ENCODE data around the gene CFAP99.
A peak's percentile ranks its signal among the peaks of the same experiment; 100 is the strongest.
"Not testable (repeated sequence)": the region's sequence is repeated elsewhere in the genome, so short reads cannot be mapped to it uniquely, and the experiment has no call there.

The CFAP99 gene
- 0 reads per million in 2 donors for total RNA-seq

DNA sequence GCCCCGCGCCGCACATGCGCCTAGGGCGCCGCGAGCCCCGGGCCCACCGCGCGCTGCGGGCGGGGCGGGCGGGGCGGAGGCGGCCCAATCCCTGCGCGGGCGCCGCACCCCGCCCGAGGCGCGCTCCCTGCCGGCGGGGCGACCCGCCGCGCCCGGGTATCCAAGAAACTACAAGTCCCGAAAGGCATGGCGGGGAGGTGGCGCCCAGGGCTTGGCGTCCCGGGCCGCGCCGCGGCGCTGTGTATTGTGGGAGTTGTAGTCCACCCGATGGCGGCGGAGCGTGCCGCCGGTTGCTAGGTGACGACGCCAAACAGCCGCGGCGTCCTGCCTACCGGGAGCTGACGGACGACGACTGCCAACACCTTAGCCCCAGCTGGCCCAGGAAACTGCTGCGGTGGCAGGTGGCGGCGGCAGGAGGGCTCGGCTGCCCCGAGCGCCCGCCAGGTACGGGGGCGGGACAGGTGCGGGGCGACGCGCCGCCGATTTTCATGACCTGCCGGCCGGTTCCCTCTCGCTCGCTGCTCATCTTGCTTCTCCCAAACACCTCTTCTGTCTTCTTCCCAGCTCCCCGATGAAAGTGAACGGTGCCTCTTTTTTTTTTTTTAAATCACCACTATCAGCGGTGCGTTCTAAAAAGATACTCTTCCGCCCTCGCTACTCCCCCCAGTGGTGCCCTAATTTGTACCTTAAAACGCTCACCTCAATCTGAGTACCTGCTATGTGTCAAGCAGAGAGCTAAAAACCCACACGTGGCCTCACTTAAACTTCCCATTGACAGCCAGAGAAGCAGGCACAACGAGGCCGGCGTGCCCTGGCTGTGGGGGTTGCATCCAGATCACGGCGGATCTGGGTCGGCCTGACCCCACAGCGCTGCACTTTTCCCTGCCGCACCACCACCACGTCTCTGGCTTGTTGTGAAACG, at the start of gene CFAP99:
Gene CFAP99 (plus strand): TSS at position 306 of the 922 bp plus-strand sequence.
- peak; percentile 95 to 99 (median 98) for DNase-seq

DNA sequence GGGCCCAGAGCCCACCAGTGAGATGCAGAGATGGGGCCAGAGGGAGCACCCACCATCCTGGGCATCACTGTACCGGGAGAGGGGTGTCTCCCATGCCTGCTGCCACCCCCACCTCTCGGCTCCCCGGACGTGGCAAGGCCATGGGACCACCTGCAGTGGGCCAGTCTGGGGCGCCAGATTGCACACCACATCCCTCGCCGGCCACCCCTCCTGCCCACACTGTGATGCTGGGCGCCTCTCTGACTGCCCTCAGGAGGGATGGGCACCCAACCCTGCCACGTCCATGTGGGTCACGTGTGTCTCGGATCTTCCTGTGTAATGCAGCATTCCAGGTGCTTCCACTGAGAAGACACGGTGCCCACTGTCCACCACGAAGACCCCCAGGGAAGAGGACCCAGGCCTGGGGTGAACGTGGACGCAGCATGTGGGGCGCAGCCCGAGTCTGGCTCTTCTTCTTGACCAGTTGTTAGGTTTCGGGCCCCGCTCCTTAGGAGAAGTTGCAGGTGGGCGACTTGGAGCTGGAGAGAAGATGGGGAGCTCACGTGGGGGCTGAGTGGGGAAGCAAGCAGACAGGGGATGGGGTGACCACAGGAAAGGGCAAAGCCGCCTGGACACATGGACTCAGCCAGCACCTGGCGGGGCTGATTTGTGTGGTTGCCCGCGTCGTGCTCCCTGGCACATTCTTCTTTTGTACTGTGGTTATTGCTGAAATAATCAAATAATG, 48.0 kb upstream of the CFAP99 start:
- DNase-seq: no peak

DNA sequence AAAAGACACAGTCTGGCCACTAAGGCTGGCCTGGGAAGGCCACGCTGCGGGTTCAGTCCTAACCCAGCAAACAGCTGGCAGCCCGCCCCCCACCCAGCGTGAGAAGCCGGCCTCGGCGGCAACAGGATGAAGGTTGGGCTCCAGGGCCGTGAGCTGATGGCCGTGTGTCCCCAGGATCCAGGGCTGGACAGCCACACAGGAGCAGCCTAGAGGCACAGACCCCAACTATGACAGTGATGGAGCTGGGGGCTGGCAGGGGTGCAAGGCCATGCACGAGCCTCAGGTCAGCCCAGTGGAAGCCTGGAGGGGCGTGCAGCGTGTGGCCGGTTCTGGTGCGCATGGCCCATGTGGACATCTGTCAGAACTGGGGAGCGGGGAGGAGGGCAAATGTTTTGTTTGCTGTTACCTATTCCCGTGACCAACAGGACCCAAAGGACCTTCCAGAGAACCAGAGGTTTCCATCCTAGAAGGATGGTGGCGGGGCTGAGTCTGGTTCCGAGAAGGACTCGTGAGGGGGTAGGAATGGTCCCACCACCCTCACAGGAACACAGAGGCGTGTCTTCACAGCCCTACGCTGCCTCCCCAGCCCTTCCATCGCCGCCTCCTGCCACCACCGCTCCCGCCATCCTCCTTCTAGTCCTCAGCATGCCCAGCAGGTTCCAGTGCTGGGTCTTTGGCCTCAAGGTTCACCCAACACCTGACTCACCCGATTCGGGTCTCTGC, 46.8 kb upstream of the CFAP99 start:
- no peak for DNase-seq

DNA sequence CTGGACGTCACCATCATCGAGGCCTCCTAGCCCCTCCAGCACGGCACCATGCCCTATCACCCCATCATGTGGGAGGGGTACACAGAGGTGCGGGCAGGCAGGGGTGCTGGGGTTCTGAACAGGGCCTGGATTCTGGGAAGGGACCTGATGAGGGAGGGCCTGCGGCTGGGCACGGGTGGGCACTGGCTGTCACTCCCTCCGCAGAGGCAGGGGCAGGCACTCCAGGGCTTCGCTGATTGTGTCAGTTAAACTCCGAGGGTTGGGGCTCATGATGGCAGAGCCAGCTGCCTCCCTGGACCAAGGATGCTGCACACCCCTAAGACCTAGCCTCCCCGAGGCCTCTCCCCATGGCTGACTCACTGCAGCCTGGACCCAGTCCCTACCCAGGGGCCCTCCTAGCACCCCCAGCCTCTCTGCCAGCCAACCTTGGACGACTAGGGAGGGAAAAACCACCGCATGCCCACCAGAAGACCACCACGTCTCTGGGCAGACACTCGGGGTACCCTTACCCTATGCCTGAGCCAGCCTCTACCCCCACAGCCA, 46.2 kb upstream of the CFAP99 start:
- DNase-seq: no peak

DNA sequence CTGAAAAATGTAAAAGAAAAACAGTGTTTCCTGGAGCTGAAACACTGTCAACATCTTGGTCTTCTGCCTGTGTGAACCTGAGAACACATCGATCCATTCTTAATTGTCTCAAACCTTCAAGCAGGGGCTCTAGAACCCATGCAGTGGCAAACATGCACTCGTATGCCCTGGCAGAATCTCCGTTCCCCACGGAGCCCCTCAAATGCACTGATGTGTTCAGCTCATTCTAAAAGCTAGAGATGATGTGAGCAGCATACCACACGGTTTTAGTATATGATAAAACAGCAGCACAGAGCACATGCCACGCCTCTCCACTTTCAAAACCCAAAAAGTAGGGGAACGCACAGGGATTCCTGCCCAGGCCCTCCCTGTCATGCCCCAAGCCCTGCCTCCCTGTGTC, 45.2 kb upstream of the CFAP99 start:
- no peak for DNase-seq

DNA sequence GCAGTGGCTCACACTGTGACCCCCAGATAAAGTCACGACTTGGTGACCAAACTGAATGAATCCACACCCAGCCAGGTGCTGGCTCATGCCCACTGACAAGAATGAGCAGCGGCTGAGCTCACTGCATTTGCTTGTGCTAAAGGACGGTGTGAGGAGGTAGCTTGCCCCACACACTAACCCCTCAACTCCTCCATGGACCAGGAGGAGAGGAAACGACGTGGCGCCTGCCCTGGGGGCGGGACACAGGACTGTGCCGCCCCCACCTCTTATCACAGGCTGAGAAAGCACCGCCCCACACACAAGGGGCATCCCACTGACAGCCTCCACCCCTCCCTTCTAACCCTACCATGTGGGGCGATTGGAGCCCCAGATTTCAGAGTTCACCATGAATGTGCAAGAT, 43.3 kb upstream of the CFAP99 start:
- no peak for DNase-seq

DNA sequence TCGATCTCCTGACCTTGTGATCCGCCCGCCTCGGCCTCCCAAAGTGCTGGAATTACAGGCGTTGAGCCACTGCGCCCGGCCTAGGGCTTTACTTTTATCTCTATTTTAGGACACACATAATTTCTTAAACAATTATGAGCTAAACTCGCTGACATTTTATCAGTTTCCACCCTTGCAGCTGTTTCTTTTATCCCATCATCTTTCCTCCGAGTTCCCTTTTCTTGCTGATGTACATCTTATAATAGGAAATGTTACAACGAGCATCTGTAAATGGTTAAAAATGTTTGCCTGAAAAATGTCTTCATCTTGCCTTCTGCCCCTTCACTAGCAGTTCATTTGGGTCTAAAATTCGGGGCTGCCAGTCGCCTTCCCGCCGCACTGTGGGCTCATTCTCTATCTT, 41.5 kb upstream of the CFAP99 start:
- DNase-seq: no peak

DNA sequence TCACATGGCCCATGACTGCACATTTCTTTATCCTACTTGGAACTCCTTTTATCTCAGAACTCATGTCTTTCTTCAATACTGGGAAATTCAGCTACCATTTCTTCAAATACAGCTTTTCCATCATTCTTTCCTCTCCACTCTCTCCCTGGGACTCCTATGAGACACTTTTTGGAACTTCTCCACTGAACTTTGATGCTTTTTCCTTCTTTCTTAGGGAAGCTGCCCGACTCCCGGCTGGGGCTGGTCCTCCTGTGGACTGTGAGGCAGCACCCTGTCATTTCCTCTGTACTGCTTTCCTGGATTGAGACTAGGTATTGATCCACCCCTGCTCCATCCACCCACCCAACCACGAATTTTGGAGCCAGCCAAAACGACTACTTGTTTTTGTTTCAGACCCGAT, 40.4 kb upstream of the CFAP99 start:
- DNase-seq: no peak

DNA sequence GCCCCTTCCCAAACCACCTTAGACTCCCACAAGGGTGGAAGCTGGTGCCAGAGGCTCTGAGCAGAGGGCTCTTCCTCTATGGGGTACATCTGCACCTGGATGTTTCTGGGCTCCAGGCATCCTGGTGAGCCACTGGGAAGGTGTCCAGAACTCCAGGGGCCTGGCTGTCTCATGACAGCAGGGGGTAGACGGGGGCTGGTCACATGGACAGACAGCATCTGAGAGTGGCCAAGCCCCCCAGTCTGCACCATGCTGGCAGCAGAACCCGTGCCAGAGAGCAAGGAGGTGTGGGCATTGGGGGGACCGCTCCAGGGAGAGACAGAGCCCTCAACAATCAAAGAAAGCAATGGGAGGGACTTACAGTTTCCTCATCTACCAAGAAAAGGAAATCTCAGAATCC, 39.9 kb upstream of the CFAP99 start:
- no peak for DNase-seq

DNA sequence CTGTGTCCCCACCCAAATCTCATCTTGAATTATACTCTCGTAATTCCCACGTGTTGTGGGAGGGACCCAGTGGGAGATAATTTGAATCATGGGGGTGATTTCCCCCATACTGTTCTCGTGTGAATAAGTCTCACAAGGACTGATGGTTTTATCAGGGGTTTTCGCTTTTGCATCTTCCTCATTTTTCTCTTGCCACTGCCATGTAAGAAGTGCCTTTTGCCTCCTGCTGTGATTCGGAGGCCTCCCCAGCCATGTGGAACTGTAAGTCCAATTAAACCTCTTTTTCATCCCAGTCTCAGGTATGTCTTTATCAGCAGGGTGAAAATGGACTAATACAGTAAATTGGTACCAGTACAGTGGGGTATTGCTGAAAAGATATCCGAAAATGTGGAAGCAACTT, 38.2 kb upstream of the CFAP99 start:
- not testable (repeated sequence) for DNase-seq

DNA sequence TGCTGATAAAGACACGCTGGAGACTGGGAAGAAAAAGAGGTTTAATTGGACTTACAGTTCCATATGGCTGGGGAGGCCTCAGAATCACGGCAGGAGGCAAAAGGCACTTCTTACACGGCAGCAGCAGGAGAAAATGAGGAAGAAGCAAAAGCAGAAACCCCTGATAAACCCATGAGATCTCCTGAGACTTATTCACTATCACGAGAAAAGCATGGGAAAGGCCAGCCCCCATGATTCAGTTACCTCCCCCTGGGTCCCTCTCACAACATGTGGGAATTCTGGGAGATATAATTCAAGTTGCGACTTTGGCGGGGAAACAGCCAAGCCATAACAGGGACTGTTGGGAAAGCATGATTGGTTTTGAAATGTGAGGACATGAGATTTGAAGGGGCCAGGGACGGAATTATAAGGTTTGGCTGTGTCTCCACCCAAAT, 36.0 kb upstream of the CFAP99 start:
- DNase-seq: not testable (repeated sequence)

DNA sequence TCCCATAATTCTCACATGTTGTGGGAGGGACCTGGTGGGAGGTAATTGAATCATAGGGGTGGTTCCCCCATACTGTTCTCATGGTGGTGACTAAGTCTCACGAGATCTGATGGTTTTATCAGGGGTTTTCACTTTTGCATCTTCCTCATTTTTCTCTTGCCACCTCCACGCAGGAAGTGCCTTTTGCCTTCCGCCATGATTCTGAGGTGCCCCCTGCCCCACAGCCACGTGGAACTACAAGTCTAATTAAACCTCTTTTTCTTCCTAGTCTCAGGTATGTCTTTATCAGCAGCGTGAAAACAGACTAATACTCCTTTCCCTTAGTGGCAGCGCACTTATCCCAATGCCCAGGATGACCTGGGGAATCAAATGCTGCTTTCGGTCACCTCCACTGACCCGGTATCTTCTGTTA, 35.5 kb upstream of the CFAP99 start:
- not testable (repeated sequence) for DNase-seq

DNA sequence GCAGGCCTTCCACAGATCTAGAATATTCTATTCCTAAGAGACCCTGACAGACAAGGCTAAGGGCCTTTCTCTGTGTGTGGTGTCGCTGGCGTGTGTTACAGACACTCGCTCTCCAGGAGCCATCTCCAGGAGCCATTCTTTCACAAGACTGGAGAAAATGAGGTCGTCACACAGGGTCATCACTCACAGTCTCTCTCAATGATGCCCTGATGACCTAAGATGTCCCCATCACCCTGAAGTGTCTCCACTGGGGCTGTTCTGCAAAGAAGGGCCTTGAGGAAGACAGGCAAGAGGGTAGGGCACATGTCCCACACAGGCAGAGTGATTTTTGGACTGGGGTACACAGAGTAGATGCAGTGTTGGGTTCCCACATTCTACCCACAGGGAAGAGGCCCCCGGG, 35.0 kb upstream of the CFAP99 start:
- no peak for DNase-seq

DNA sequence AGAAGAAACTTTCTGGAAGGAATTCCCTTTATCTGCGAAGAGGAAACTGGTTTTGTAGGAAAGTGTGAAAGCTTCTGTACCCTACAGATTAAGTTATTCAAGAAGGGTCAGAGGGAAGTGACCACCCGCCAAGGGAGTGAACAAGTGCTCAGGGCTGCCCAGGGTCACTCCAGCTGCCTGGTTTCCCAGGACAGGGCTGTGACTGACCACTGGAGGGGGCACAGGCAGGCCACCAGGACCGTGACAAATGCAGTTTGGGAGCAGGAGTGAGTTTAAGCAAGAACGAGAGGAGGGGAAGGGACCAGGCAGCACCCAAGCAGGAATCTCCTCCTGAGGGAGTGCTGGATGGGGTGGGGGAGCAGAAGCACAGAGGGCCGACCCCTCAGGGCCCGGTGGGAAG, 34.5 kb upstream of the CFAP99 start:
- DNase-seq: no peak

DNA sequence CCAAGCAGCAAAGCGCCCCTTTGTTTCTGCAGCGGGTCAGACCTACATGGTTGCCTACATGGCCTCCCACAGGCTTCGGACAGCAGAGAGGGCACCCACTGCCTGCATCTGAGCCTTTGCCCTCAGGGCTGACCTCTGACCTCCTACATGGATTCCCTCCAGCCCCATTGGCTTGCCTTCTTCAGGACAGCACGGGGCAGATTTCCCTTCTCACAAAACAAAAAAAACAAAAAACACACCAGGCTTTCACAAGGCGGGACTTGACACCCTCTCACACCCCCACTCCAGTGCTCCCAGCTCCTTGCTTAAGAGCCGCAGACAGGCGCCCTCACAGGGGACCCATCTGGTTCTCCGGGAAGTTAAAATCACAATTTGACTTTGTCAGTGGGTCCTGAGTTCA, 33.2 kb upstream of the CFAP99 start:
- no peak for DNase-seq

DNA sequence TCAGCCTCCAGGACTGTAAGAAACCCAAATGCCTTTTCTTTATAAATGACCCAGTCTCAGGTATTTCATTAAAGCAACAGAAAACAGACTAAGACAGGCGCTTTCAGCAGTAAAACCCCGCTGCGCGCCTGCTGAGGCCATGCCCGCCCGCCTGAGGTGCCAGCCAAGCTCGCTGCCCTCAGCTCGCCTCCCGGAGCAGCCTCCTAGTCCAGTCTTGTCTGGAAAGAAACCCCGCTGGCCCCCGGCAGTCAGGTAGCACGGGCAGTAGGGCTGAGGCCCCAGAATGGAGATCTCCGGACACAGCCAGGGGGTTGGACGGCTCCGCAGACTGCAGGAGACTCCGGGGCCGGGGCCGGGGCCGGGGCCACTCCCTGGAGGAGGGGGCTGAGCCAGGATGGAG, 32.0 kb upstream of the CFAP99 start:
- no peak for DNase-seq

DNA sequence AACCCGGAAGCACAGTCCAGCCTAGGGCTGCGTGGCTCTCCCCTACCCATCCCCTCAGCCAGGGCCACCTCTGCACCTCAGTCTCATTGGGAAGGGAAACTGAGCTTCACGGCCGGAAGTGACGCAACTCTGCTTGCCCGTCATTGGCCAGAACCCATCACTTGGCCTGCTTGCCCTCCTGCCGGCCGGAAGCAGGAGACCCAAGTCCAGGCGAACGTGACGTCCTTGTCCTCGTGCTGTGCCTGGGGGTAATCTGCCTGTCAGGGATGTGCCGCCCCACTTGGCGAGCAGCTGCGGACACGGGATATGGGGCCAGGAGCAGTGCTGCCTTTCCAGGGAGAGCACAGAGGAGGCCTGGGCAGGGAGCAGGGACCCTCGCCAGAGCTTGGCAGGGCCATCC, 31.5 kb upstream of the CFAP99 start:
- no peak for DNase-seq

DNA sequence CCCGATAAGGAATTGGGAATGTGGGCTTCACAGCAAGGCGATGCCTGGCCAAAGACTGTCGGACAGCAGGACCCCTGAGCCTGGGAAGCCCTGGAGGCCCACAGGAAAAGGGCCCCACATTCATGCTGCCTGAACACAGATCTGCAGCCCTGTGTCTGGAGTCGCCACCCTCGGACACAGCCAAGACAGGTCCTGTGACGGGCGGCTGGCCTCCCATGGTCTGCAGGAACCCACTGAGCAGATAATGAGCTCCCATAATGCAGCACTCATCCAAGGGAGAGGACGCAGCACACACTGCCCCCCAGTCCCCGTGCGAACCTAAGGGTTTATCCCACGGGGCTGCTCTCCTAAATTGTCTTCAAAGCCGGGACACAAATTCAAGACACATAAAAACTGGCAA, 30.9 kb upstream of the CFAP99 start:
- no peak for DNase-seq

DNA sequence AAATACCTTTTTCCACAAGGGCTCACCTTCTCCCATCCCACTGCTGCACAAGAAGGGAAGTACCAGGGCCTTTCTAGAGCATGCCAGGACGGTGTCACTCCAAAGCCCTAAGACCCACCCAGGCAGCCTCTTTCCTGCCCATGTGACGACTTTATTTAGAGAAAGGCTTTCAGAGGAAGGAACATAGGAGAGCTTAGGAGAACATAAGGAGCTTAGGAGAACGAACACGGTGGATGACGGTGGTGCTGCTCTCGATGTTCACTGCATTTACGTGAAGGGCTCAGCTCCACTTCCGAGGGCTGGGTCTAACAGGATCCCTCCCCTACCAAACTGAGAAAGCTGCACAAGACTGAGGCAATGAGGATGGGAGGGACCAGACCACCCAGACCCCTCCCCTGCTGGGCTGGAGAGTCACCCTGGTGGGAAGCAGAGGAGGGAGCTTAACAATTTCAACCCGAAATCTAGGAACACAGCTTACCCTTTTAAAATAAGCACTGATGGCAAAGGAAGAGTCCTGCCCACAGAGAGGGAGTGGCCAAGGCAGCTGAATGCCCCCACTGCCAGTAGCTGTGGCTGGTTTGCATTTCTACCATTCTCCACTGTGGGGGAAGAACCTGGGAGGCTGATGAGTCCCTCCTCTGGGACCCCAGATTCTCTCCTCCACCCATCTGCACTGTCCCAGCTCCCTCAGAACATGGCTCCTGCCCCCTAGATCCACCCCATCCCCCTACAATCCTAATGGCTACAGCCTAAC, 30.1 kb upstream of the CFAP99 start:
- no peak for DNase-seq

DNA sequence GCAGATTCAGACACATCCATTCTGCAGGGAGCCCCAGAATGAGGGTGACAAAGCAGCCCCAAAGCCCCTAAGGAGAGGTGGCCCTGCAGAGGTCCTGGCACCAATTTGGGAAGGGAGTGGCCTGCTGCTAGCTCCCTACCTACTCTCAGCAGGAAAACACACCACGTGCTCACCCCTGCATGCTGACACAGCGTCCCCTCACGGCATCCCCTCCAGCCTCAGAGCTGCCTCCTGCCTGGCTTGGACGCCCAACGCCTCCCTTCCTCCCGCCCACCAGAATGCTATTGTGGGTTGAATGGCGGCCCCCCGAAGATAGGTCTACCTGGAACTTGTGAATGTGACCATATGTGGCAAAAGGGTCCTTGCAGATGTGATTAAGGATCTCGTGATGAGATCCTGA, 29.1 kb upstream of the CFAP99 start:
- no peak for DNase-seq

DNA sequence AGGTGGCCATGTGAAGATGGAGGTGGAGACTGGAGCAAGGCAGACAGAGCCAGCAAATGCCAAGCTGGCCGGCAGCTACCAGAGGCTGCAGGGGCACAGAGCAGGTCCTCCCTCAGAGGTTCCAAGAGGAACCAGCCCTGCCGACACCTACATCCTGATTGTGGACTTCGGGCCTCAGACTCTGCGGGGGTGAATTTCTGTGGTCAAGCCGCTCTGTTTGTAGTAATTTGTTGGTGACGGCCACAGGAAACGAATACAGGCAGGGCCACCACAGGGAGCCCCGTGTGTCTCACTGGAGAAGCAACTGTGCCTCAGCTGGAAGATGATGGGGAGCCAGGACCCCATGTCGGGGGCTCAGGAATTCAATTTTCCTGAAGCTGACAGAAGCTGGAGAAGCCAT, 28.6 kb upstream of the CFAP99 start:
- DNase-seq: no peak

DNA sequence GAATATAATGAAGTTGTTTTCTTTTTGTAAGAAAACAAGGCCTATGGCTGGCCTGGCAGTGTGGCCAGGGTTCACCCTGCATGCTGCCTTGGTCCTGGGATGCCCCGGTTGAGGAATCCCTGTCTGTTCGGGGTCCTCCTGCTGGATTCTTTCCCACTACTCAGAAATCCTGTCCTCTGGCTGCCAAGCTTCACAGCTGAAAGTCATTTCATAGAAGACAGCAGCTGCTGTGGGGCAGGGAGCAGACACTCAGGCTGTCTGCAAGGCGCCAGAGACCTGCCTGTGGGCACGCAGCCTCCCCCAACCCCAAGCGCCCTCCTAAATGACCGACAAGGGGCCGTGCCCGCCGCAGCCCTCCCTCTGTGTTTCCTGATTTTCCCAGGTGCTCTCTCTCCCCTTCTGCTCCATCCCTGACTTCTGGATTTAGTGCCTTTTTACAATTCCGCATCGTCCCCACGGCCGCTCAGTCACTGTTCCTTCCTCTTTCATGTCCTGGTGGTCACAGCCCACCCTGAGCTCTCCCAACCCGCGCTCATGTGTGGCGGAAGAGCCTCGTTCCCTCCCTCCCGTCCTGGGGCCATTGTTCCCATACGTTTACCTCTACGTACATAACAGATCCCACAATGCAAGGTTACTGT, 27.9 kb upstream of the CFAP99 start:
- no peak for DNase-seq

Data from T-helper 2 cell (primary cell).